HG02885 (cell line): ENCODE results near the gene RHBDF1.

Experiments used
- ATAC-seq: cut with Tn5 transposase; IDR thresholded peaks from one replicate; pipeline ENCODE4 v1.9.1; 2021; ENCODE audit warnings: mild to moderate bottlenecking; ENCODE audit not compliant: unreplicated experiment, poor library complexity

The RHBDF1 gene

DNA sequence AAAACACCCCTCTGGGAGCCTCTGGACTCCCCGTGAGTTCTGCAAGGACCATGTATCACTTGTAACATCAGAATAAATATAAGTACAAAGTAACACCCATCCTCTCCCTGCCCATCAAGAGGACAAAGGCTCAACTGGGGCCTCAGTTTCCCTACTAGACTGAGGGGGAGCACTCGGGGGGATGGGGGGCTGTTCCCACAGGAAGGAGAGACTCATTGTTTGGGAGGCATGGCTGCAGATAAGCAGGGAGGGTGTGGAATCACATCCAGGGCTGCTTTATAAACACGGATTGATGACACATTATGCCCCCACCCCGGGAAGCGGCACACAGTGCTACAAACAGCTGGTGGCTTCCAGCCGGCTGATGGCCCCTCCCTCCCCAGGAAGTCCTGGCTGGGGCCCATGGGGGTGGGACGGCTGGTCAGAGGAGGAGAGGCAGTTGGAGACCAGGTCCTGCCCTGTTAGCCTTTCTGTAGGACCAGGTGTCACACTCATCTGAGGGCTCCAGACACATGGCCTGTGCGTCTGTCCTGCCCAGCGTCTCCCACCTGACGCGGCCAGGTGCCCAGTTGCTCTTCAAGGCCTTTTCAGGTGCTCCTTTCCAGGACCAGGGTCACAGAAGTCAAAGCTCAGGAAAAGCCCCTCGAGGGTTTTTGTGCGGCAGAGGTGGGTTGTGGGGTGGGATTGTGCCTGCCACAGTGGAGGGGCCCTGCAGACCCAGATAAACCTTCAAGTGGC lies 4.3 kb upstream of the RHBDF1 start:
- ATAC-seq, result no peak

DNA sequence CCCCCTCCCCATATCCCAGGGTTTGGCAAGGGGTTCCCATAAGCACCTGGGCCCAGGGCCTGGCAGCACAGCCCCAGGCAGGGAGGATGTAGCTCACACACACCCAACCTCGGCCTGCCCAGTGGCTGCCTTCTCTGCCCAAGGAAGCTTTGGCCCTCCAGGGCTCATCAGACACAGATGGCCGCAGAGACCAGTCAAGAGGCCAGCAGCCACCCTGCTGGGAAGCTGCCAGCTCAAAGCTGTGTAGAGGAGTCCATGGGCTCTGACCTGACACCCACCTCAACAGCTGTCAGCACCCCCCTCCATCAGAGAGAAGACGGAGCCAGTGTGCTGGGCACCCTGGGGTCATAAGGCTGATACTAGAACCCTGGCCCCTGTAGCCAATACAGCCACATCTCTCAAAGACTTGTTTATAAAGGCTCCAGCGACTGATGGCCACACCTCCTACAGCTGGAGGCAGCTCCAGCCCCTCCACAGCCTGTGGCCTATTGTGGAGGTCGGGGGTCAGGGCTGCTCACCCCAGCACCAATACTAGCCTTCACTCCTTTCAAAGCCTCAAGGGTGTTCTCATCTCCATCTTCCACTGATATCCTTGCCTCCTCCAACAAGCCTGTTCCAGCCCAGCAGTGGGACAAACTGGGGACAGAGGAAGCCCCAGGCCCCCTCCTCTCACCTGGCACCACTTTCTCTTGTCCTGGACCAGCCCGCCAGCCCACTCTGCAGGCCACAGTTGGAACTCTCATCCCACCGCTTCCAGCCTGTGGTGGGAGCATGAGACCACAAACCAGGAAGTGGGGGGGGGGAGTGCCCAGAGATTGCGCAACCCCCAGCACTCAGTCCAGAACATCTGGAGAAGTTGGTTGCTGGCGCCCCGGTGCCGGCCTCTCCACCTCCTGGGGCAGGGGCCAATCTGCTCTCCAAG lies 3.4 kb upstream of the RHBDF1 start:
- no peak for ATAC-seq

DNA sequence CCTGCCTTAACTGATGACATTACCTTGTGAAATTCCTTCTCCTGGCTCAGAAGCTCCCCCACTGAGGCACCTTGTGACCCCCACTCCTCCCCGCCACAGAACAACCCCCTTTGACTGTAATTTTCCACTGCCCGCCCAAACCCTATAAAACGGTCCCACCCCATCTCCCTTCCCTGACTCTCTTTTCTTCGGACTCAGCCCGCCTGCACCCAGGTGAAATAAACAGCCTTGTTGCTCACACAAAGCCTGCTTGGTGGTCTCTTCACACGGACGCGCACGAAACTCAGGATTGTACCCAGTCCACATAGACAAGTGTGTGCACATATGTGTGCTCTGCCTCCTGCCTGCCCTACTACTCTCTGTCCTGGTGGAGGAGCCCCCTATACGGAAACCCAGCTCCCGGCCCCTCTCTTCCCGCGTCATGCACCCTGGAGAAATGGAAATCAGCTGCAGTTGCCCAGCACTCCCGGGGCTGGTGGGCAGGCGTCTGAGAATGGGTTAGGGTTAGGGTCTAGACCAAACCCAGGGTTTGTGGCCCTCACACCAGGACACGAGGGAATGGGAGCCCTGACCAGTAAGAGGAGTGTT lies 2.4 kb upstream of the RHBDF1 start:
- ATAC-seq, result no peak

DNA sequence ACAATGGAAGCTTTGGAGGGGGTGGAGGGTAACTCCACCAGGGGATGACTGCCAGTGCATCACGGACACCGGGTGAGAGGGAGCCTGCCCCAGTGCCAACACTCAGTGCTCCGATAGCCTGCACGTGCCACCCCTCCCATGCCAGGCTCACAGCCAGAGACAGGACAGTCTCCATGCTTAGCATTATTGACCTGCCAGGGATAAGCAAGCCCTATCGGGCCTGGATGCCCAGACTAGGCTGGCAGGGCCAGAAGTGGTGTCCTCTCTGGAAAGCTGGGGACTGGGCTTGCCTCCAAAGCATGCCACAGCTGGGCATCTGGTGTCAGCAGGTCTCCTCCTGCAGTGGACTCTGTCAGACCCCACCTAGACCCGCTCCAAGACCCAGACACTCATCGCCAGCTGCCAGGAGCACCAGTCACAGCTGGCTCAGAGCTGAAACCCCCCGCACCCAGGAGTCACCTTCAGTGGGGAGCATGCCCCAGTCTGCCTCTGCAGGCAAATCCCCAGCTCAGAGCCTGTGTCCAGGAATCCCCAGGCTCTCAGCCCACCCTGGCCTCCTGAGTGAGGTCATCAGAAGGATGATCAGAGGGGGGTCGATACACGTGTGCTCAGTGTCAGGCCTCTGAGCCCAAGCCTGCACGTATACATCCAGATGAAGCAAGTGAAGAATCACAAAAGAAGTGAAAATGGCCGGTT lies 1.8 kb upstream of the RHBDF1 start:
- no peak for ATAC-seq

DNA sequence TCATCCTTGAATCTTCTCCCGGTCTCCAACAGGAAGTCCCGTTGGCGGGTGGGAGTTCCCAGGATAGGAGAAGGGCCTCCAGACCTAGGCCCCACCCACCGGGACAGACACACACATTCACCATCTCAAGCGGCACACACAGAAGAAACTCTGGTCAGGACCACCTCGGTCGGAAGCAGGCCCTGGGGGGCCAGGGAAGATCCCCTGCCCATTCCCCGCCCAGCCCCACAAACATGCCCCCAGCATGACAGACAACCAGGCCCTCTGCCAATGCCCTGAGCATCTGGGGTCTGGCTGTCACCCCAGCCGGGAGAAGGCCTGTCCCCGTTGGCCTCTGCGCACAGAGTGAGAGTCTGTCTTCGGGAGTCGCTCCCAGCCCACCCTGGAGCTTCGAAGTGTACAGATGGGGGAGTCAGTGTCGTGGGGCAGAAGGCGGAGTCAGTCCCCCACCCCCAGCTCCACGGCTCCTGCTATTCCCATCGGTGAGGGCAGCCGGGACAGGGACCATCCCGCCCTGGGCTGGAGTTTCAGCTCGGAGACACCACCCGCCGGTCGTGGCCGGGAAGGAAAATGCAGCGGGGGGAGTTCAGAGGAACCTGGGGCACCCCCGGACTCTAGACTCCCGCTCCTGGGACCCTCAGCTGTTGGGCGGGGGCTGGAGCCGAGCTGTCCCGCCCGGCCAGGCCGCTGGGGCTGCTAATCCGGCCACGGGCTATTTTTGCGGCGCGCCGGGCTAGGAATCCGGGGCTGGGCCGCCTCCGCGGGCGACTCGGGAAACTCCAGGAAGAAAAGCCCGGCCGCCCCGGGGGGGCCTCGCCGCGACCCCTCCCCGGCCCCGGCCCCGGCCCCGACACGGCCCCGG lies 660 bp downstream of the RHBDF1 start:
- no peak for ATAC-seq

DNA sequence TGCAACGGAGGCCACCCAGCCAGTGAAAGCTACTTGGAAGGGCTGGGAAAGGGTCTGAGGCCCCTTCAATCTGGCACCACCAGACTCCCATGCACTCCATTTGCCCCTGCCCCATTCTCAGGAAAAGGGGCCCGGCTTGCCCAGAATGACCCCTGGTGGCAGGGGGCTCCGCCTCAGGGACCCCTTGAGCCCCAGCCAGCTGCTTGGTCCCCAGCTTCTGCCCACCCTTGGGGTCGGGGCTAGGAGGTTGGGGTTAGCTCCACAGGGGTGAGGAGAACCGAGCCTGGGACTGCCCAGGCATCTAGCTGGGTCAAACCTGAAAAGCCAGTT lies 1.3 kb downstream of the RHBDF1 start:
- ATAC-seq, result no peak

DNA sequence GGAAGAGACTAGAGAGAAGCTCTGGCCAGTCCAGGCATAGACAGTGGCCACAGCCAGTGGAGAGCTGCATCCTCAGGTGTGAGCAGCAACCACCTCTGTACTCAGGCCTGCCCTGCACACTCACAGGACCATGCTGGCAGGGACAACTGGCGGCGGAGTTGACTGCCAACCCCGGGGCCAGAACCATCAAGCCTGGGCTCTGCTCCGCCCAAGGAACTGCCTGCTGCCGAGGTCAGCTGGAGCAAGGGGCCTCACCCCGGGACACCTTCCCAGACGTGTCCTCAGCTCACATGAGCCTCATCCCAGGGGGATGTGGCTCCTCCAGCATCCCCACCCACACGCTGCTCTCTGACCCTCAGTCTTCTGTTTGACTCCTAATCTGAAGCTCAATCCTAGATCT lies 3.2 kb downstream of the RHBDF1 start:
- ATAC-seq, result no peak

DNA sequence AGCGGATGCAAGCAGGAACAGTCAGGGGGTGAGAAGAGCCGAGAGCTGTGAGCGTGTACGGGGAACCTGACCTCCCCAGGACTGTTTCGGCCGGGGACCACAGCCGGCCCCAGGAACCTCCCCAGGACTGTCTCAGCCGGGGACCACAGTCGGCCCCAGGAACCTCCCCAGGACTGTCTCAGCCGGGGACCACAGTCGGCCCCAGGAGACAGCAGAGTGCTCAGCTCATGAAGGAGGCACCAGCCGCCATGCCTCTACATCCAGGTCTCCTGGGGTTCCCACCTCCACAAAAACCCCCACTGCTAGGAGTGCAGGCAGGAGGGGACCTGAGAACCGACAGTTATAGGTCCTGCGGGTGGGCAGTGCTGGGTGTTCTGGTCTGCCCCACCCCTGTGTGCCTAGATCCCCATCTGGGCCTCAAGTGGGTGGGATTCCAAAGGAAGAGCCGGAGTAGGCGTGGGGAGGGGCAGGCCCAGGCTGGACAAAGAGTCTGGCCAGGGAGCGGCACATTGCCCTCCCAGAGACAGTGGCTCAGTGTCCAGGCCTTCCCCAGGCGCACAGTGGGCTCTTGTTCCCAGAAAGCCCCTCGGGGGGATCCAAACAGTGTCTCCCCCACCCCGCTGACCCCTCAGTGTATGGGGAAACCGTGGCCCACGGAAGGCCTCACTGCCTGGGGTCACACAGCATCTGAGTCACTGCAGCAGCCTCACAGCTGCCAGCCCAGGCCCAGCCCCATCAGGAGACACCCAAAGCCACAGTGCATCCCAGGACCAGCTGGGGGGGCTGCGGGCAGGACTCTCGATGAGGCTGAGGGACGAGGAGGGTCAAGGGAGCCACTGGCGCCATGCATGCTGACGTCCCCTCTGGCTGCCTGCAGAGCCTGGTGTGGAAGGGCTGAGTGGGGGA lies 4.3 kb downstream of the RHBDF1 start:
- ATAC-seq, result no peak

DNA sequence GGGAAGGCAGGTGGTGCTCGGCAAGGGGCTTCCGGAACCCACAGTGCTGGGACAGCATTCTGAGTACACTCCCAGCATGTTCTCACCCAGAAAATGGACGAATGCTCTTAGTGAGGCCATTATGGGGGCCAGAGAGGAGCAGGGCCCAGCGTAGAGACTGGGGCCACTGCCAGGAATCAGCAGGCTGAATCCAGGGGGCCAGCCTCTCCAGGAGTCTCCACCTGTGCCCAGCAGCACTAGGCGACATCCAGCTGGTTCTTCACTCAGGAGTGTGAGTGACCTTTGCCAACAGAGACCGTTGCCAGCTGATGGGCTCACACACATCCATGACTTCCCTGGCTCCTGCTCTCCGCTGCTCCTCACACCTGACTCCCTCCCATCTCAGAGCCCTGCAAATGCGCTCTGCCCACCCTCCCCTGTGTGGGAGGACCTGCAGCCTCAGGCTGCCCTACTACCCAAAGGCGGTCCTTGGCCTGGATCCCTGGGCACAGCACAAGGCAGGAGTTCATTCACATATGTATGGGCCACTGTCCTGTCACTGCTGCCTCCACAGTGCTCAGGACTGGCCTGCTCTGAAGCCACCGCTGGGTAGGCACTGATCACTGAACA lies 5.1 kb downstream of the RHBDF1 start:
- no peak for ATAC-seq

DNA sequence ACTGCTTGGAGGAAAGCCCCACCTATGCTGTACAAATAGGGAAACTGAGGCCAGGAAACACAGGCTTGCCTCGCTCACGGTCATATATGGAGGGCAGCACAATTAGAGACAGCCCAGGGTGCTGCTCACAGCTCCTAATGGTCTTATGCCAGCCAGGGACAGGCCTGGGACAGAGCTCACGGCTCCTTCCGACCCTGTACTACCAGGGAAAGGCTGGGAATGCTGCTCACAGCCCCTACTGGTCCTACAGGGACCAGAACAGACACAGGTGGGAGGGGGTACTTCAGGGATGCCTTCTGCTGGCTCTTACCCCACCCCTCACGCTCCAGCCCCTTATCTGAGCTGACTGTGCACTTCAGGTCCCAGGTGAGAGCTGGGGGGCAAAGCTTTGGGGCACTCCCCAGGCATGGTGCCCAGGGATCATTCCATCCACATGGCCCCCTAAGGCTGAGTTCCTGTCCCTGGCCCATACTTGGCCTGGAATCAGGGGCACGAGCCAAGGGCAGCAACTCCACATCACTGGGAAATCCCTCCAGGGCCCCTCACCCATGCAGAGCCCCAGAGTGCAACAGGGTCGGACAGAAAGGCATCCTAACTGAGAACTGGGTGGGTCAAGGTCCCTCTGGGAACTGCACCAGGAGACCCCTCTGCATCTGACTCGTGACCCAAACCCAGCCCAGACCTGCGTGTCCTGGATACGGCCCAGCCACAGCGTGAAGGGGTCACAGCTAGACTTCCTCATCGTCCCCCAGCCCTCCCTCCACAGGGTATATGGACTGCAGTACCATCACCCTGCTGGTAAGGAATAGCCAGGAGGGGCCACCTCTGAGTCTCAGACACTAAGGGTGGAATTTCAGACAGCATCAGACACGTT lies 5.9 kb downstream of the RHBDF1 start:
- ATAC-seq, result no peak

DNA sequence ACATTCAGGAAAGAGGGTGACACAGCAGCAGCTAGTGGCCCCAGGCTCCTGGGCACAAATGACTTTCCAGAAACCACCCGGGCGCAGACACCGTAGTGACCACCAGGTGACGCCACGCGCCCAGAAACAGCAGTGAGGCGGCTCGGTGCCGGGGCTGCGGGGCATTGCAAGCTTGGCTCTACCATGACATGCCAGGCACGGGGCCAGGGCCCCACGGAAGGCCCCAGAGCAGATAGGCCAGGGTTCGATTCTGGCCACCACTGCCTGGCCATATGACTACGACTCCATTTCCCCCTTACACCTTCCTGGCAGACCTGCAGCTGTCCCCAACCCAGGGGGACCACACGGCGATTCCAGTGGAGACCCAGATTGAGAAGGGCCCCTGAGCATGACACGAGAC lies 6.7 kb downstream of the RHBDF1 start:
- no peak for ATAC-seq

DNA sequence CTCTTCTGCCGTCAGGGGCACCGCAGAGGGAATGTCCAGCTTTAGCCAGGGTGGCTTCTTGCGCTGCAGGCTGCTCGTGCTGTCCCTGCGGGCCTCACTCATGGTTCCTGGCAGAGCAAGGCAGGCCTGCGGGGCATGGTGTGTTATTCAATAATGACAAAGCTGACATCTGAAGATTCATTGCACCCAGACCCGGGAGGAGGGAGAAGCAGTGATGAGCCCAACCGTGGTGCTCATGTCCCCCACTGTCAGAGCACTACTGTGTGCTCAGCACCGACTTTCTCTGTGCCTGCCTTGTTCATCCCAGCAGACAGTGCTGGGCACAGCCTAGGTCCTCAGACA lies 7.5 kb downstream of the RHBDF1 start:
- no peak for ATAC-seq

DNA sequence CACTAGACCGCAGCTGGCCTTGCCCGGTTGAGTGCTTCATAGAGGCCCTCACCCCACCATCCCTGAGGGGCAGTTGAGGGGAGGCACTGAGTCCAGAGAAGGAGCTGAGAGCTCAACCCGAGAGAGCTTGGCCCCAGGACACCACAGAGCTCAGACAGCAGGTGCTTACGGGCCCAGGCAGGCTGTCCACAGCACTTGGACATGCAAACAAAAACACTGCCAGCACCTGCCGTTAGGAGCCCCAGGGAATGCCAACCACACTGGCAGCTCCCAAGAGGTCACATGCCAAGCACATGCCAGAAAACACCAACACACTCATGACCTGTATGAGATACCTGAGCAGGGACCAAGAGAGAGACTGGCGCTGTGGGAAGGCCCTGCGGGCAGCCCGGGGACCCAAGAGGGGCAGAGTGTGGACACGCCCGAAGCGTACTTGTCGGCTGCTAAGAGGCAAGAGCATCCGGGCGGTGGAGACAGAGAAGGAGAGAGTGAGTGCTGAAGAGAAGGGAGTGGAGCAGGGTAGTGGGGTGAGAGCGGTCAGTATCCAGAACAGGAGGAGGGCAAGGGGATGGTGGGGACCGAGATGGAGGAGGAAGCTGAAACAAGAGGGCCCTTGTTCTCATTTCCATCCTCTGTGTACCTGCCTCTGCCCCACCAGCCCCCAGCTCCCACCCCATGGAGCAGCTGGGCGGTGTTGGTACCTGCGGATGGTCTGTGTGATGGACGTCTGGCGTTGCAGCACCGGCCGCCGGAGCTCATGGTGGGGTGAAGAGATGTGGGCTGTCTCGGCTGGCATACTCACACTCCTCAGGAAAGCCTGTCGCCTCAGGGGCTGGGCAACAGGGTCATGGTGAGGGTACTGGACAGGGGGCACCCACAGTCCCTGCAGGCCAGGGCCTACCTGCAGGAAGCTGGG lies 8.2 kb downstream of the RHBDF1 start:
- ATAC-seq, result no peak

DNA sequence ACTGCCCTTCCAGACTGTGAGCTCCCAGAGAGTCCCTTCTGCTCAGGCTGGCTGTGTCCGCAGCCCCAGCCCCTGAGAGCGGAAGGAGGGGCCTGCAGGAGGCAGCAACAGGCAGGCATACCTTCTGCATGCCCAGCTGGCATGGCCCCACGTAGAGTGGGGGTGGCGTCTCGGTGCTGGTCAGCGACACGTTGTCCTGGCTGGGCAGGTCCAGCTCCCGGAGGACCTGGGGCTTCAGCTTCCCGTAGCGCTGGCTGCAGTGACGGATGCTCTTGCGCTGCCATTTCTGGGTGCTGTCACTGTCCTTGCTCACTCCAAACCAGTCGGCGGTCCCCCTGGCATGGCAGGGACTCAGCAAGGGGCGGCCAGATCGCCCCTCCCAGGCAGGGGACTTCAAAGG lies 9.0 kb downstream of the RHBDF1 start:
- ATAC-seq, result no peak

DNA sequence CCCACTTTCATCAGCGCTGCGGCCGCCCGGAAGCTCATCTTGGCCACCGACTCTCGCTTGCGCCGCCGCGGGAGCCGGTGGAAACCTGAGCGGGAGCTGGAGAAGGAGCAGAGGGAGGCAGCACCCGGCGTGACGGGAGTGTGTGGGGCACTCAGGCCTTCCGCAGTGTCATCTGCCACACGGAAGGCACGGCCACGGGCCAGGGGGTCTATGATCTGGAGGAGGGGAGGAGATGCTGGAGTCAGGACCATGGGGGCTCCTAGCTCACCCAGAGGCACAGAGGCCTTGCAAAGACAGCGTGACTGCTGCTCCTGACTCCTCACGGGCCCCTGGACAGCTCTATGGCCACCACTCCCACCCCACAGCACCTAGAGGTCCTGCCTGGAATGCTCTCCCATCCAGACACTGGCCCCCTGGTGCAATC lies 9.5 kb downstream of the RHBDF1 start:
- ATAC-seq, result no peak

DNA sequence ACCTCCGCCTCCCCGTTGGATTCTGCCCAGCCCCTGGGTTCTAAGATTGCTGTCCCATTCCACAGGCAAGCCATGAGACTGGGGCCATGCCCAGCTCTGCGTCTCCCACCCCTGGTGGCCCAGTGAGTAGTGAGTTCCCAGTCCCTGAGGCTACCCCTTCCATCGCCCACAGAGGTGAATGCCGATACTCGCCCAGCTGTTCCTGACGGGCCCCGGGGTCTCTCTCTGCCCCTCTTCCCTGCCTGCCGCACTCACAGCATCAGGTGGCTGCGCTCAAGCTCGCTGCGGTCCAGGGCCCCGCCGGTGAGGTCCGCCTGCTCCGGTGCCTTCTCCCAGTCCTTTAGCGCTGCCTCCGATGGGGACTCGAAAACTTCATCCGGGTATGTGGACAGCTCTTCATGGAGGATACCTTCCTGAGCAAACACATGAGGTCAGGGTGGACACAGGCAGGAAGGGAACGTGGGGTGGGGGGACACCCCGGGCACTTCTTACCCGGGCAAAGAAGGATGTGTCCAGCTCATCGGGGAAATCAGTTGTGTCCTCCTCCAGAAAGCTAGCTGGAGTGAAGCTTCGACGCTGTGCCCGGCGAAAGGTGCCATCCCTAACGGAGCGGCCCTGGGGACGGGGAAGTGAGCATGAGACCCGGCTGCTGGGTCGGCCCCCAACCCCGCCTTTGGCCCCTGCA lies 10.0 kb downstream of the RHBDF1 start:
- no peak for ATAC-seq
